ENCODE measurements around the gene SLC7A11.

DNA sequence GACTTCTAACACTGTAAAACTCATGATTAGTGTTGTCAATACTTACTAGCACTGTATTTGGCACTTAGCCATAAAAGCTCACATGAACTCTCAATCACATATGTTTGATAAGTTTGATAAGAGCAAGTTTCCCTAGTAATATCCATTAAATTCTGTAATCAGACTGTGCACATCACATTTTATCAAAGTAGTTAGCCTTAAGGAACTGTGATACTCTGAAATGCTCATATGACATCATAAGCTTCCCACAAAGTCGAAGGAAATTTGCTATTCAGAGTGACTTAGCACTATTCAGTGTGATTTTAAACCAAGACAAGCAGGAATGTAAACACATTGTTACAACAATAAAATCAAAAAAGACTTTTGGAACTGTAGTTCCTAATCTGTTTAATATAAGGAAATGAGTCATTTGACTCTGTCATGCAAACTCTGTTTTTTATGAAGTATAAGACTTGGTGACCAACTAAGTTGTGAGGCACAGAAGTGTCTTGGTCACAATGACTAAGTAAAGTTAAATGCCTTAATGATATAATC is 6.7 kb downstream of the SLC7A11 start:
- no peak for TF ChIP-seq EZH2 (IDR thresholded peaks at IDR 0.05; ENCODE audit: borderline replicate concordance, low read depth, low read length, poor library complexity, severe bottlenecking)
- TF ChIP-seq, protein P1, sequence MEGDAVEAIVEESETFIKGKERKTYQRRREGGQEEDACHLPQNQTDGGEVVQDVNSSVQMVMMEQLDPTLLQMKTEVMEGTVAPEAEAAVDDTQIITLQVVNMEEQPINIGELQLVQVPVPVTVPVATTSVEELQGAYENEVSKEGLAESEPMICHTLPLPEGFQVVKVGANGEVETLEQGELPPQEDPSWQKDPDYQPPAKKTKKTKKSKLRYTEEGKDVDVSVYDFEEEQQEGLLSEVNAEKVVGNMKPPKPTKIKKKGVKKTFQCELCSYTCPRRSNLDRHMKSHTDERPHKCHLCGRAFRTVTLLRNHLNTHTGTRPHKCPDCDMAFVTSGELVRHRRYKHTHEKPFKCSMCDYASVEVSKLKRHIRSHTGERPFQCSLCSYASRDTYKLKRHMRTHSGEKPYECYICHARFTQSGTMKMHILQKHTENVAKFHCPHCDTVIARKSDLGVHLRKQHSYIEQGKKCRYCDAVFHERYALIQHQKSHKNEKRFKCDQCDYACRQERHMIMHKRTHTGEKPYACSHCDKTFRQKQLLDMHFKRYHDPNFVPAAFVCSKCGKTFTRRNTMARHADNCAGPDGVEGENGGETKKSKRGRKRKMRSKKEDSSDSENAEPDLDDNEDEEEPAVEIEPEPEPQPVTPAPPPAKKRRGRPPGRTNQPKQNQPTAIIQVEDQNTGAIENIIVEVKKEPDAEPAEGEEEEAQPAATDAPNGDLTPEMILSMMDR (conservative IDR thresholded peaks at IDR 0.05; ENCODE audit: low read depth, low read length), result no peak

All from A673 (cell line).